ENCODE data around the gene RGS6.

The RGS6 gene

GRCh38 chr14:72383865-72384264, 451.6 kb downstream of the RGS6 start:
- DNase-seq (ENCODE audit: low spot score) = no peak
- TF ChIP-seq, protein P1, sequence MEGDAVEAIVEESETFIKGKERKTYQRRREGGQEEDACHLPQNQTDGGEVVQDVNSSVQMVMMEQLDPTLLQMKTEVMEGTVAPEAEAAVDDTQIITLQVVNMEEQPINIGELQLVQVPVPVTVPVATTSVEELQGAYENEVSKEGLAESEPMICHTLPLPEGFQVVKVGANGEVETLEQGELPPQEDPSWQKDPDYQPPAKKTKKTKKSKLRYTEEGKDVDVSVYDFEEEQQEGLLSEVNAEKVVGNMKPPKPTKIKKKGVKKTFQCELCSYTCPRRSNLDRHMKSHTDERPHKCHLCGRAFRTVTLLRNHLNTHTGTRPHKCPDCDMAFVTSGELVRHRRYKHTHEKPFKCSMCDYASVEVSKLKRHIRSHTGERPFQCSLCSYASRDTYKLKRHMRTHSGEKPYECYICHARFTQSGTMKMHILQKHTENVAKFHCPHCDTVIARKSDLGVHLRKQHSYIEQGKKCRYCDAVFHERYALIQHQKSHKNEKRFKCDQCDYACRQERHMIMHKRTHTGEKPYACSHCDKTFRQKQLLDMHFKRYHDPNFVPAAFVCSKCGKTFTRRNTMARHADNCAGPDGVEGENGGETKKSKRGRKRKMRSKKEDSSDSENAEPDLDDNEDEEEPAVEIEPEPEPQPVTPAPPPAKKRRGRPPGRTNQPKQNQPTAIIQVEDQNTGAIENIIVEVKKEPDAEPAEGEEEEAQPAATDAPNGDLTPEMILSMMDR (IDR thresholded peaks at IDR 0.05; ENCODE audit: extremely low read depth, insufficient read depth, missing control alignments) = no peak
- in situ Hi-C loops (cut with MboI; ENCODE audit: low pct_unique_long_range_greater_than_20kb, low sequenced_read_pairs, unreplicated experiment) = no loop called here

DNA sequence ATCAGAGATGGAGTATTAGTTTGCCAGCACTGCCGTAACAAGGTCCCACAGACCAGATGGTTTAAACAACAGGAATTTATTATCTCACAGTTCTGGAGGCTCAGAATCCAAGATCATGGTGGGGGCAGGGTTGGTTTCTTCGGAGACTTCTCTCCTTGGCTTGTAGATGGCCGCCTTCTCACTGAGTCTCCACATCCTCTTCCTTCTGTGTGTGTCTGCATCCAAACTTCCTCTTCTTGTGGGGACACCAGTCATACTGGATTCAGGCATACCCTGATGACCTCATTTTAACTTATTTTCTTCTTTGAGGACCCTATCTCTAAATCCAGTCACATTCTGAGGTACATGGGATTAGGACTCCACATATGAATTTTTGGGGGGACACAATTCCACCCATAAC, 455.5 kb downstream of the RGS6 start:
- no peak for DNase-seq (ENCODE audit: low spot score)
- in situ Hi-C loops (cut with MboI; ENCODE audit: low pct_unique_long_range_greater_than_20kb, low sequenced_read_pairs, unreplicated experiment) = no loop called here
- TF ChIP-seq, protein P1 (IDR thresholded peaks at IDR 0.05; ENCODE audit: extremely low read depth, insufficient read depth, missing control alignments) = no peak

DNA sequence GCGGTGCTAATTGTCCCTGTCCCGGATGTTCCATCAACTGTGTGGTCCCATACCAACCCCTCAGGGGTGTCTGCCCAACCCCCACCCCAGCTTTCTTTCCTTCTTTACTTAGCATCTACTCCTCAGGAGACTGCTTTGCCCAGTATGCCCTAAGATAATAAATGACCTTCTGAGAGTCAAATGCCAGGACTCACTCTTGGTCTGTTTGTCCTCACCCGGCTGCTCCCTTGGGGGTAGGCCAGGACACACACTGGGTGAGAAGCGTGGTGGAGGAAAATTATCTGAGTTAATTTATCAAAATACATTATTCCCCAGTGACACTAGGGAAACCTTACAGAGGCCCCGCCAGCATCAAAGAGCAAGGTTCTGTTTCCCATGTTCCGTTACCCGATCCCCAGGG, 457.0 kb downstream of the RGS6 start:
- no peak for DNase-seq (ENCODE audit: low spot score)
- in situ Hi-C loops (cut with MboI; ENCODE audit: low pct_unique_long_range_greater_than_20kb, low sequenced_read_pairs, unreplicated experiment) = no loop called here
- TF ChIP-seq, protein P1 (IDR thresholded peaks at IDR 0.05; ENCODE audit: extremely low read depth, insufficient read depth, missing control alignments) = no peak

DNA sequence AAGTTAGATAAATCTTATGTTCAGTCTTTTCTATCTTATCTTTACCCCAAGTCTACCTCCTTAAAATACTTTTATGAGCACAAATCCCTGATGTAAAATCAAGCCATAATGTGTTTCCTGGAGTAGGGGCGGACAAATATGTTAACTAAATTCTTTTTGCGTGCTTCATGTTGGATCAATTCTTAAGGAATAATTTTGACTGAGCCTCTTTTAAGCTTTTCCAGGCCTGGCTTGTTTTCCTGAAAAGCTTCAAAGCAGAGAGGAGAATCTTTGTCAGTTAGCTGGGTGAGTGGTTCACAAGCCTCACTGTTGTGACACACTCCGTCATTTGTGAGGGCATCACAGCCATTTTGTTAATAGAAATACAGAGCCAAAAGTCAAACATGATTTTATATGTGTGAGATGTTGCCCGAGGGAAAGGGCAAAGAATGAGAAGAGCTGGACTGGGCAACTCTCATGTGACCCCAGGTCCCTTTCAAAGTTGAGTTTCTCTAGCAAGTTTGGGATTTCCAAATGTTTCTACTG, 468.9 kb downstream of the RGS6 start:
- in situ Hi-C loops (cut with MboI; ENCODE audit: low pct_unique_long_range_greater_than_20kb, low sequenced_read_pairs, unreplicated experiment) = no loop called here
- TF ChIP-seq, protein P1 (IDR thresholded peaks at IDR 0.05; ENCODE audit: extremely low read depth, insufficient read depth, missing control alignments) = no peak
- no peak for DNase-seq (ENCODE audit: low spot score)

DNA sequence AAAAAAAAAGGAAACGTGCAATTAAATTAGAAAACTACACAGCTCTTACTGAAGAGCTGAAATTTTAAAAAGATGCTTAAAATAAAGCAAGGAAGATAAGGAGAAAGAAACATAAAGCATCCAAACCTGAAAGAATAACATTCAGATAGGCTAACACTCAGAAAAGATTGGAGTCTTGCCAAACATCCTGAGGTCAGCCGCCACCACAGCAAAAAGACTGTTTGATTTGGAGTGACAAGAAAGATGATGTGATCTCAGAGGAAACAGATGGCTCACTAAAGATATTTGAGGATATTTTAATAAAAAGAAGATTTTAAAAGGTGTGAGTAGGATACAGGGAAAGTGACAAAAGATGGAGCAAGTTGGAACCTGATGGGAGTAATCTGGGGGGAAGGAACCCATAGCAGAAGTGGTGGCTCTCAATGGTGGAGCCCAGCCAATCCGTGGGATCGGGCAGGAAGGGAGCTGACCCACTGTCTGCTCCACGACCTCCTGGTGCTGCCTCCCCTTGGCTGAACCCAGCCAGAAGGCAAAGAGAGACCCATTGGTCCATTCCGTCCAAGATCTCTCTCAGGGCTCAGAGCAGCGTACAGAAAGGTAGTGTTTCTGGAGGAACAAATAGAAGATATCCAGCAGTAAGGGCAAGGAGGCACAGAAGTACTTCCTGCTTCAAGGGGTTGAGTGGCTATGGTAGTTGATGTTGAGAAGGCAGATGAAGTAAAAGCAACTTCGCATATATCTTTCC, 469.6 kb downstream of the RGS6 start:
- TF ChIP-seq, protein P1 (IDR thresholded peaks at IDR 0.05; ENCODE audit: extremely low read depth, insufficient read depth, missing control alignments) = no peak
- no peak for DNase-seq (ENCODE audit: low spot score)
- in situ Hi-C loops (cut with MboI; ENCODE audit: low pct_unique_long_range_greater_than_20kb, low sequenced_read_pairs, unreplicated experiment) = no loop called here

DNA sequence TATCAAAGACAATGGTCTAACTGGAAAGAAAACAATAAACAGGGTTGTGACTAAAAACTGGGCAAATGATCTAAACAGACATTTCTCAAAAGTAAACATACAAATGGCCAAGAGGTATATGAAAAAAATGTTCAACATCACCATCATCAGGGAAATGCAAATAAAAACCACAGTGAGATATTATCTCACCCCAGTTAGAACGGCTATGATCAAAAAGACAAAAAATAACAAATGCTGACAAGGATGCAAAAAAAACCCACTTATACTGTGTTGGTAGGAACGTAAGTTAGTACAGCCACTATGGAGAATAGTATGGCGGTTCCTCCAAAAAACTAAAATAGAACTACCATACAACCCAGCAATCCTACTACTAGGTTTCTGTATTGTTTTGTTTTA, 470.1 kb downstream of the RGS6 start:
- no peak for DNase-seq (ENCODE audit: low spot score)
- in situ Hi-C loops (cut with MboI; ENCODE audit: low pct_unique_long_range_greater_than_20kb, low sequenced_read_pairs, unreplicated experiment) = no loop called here
- TF ChIP-seq, protein P1 (IDR thresholded peaks at IDR 0.05; ENCODE audit: extremely low read depth, insufficient read depth, missing control alignments) = no peak

Data from GM13977 (cell line).